OCI-LY3 (cell line): Measurements from ENCODE around the gene GRM8.

ENCODE experiments used
- H2AFZ ChIP-seq: fragments of 200-600, 300-600 bp; shearing (Covaris generic); 2 replicates; pipeline ENCODE4 v1.6.0; 2014; ENCODE audit warnings: antibody characterized with exemption, low read depth, low read length
- H3K27ac ChIP-seq: fragments of 200-600, 300-600 bp; sonication (generic); 2 replicates; pipeline ENCODE4 v1.5.1; 2014; ENCODE audit warnings: mild to moderate bottlenecking, low read length, moderate library complexity, mixed read lengths
- H3K27me3 ChIP-seq: fragments of 200-600, 300-600 bp; sonication (generic); 2 replicates; pipeline ENCODE4 v1.6.1; 2014; ENCODE audit warnings: low read depth, low read length, mixed read lengths
- H3K36me3 ChIP-seq: fragments of 200-600, 300-600 bp; sonication (generic); replicated peaks from 2 replicates; pipeline ENCODE3; 2014; ENCODE audit warnings: low read depth, low read length, mixed read lengths
- H3K4me1 ChIP-seq: fragments of 300-600, 200-600 bp; sonication (generic); 2 replicates; pipeline ENCODE4 v1.6.1; 2014; ENCODE audit warnings: low read length, mixed read lengths
- H3K4me2 ChIP-seq: fragments of 200-600, 300-600 bp; sonication (generic); 2 replicates; pipeline ENCODE4 v1.6.1; 2014; ENCODE audit warnings: low read length, mixed read lengths
- H3K4me3 ChIP-seq: fragments of 300-600, 200-600 bp; sonication (generic); 2 replicates; pipeline ENCODE4 v1.5.1; 2014; ENCODE audit warnings: antibody characterized with exemption, mild to moderate bottlenecking, low read length, moderate library complexity
- H3K79me2 ChIP-seq: fragments of 300-600, 200-600 bp; shearing (Covaris generic); 2 replicates; pipeline ENCODE4 v1.6.1; 2014; ENCODE audit warnings: mild to moderate bottlenecking, low read length, mixed read lengths
- H3K9ac ChIP-seq: fragments of 300-600, 200-600 bp; shearing (Covaris generic); 2 replicates; pipeline ENCODE4 v1.6.0; 2014; ENCODE audit warnings: mild to moderate bottlenecking, low read length, moderate library complexity
- H3K9me3 ChIP-seq: fragments of 200-600, 300-600 bp; shearing (Covaris generic); 2 replicates; pipeline ENCODE4 v1.6.1; 2014; ENCODE audit warnings: low read length, mixed read lengths; ENCODE audit not compliant: insufficient read depth
- H4K20me1 ChIP-seq: fragments of 200-600, 300-600 bp; sonication (generic); 2 replicates; pipeline ENCODE4 v1.6.1; 2016; ENCODE audit warnings: low read length, mixed read lengths; ENCODE audit not compliant: insufficient read depth
- EZH2phosphoT487 ChIP-seq: fragments of 200-600 bp; shearing (Covaris generic); IDR thresholded peaks from 2 replicates; pipeline ENCODE4 v1.6.1; 2018; ENCODE audit warnings: antibody characterized with exemption, mixed run types, low read depth
- TF ChIP-seq, protein P1 (sequence below): fragments of 200-600, 300-600 bp; sonication (generic); IDR thresholded peaks from 2 replicates; pipeline ENCODE4 v1.5.1; 2014; ENCODE audit warnings: antibody characterized with exemption, low read length, low read depth

Gene GRM8

DNA sequence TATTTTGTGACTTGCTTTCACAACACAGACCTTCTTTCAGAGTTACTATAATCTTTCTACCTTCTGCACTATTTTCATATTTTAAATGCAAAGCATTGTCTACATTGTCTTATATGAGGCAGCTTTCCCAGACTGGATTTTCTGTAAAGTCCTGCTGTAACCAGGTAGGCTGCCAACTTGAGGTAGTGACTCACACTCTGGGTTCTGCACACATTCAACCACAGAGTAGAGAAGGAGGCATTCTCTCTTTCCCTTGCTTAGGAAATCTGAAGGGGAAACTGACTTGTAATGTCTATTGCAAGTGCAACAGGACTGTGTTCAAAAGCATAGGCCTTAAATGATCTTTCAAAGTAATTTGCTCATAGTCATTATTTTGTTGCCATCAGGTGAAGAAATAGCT, 461.4 kb downstream of the GRM8 start:
- no peak overlapping the region for H3K27ac ChIP-seq
- H3K4me3 ChIP-seq = no peak overlapping the region
- H3K4me1 ChIP-seq = no peaks in the 10 kb centered on the region
- no peaks in the 10 kb centered on the region for H3K9me3 ChIP-seq
- no peaks in the 10 kb centered on the region for H4K20me1 ChIP-seq
- H3K36me3 ChIP-seq = no peaks in the 10 kb centered on the region
- H3K4me2 ChIP-seq = no peak overlapping the region
- TF ChIP-seq EZH2phosphoT487 = no peak
- TF ChIP-seq, protein P1, sequence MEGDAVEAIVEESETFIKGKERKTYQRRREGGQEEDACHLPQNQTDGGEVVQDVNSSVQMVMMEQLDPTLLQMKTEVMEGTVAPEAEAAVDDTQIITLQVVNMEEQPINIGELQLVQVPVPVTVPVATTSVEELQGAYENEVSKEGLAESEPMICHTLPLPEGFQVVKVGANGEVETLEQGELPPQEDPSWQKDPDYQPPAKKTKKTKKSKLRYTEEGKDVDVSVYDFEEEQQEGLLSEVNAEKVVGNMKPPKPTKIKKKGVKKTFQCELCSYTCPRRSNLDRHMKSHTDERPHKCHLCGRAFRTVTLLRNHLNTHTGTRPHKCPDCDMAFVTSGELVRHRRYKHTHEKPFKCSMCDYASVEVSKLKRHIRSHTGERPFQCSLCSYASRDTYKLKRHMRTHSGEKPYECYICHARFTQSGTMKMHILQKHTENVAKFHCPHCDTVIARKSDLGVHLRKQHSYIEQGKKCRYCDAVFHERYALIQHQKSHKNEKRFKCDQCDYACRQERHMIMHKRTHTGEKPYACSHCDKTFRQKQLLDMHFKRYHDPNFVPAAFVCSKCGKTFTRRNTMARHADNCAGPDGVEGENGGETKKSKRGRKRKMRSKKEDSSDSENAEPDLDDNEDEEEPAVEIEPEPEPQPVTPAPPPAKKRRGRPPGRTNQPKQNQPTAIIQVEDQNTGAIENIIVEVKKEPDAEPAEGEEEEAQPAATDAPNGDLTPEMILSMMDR = no peak
- H3K27me3 ChIP-seq = no peaks in the 10 kb centered on the region
- H3K9ac ChIP-seq = no peak overlapping the region
- 0 out of 2 replicates have a peak overlapping the region, but pooled peaks have one; percentile 19 for H2AFZ ChIP-seq
- no peaks in the 10 kb centered on the region for H3K79me2 ChIP-seq

DNA sequence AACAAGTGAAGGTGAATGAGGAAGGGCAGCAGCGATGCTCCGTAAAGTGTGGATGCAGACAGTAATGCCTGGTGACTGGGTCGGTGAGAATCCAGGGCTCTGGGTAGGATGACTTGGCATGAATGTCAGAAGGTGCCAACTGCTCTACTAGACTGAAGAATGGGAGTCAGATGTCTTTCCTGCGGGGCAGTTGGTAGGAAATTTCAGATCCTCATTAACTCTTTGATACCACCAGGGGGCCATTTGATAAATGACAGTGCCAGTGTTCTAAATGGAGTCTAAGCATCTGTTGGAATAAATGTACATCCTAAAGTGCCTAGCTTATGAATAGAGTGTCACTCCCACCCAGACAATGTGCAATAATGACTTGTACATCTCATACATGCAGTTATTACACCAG, 462.0 kb downstream of the GRM8 start:
- Histone ChIP-seq H3K9me3 (no peaks in the 10 kb centered on the region), H3K79me2 (no peaks in the 10 kb centered on the region), H3K27ac (no peak overlapping the region), H4K20me1 (no peaks in the 10 kb centered on the region), H3K4me1 (no peaks in the 10 kb centered on the region), H3K4me3 (no peak overlapping the region), H3K9ac (no peak overlapping the region), H3K4me2 (no peak overlapping the region), H3K36me3 (no peaks in the 10 kb centered on the region), H2AFZ (no peak overlapping the region), H3K27me3 (no peaks in the 10 kb centered on the region)
- TF ChIP-seq EZH2phosphoT487 = no peak
- TF ChIP-seq, protein P1 = peak; percentile 36

DNA sequence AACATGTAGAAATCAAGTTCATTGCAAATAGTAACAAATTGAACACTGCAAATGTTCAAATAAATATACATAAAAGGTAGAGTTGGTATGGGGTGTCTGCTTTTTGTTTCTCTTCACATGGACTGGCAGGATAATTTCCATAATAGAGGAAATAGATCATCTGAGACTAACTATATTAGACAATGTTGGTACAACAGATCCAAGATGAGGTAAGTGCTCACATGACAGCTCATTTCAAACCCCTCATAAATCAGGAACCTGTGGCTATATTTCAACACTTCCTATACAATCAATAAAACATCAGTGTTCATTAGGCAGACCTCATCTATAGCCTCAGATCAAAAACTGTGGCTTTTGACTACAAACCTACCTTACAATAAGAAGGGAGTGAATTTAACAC, 469.1 kb downstream of the GRM8 start:
- Histone ChIP-seq H3K4me3 (no peak overlapping the region), H3K79me2 (no peaks in the 10 kb centered on the region), H4K20me1 (no peaks in the 10 kb centered on the region), H3K4me1 (peaks cover 40% of the 10 kb centered on the region), H3K27ac (no peak overlapping the region), H3K4me2 (no peak overlapping the region), H3K9ac (no peak overlapping the region), H3K9me3 (0 out of 2 replicates have a peak, but pooled peaks cover 6% of the 10 kb centered on the region), H3K27me3 (no peaks in the 10 kb centered on the region), H3K36me3 (no peaks in the 10 kb centered on the region), H2AFZ (no peak overlapping the region)
- TF ChIP-seq, protein P1 = no peak
- TF ChIP-seq EZH2phosphoT487 = no peak

DNA sequence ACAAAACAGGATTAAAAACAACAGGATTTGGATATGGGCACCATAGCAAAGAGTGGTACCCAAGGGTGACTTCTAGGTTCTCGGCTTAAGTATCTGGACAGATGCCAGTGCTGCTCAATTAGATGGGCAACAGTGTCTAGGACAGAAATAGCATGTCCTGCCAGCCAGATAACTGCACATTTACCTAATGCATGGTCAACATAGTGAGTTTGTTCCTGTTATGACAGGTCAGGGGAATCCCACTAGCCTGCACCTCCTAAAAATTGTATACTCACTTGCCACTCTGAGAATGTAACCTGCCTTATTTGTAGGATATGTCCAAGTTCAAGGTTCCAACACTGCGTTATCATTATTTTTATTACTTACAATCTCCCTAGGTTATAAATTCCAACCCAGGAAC, 471.7 kb downstream of the GRM8 start:
- H3K27ac ChIP-seq = peak overlapping the region; percentile 82
- H2AFZ ChIP-seq = peak overlapping the region; percentile 49; the same call in 1 of the 2 replicates
- TF ChIP-seq, protein P1 = no peak
- no peak for TF ChIP-seq EZH2phosphoT487
- H4K20me1 ChIP-seq = no peaks in the 10 kb centered on the region
- H3K4me1 ChIP-seq = peaks cover 61% of the 10 kb centered on the region
- H3K27me3 ChIP-seq = no peaks in the 10 kb centered on the region
- peak overlapping the region; percentile 59 for H3K4me3 ChIP-seq
- peak overlapping the region; percentile 31; the same call in 1 of the 2 replicates for H3K9ac ChIP-seq
- H3K36me3 ChIP-seq = no peaks in the 10 kb centered on the region
- H3K79me2 ChIP-seq = no peaks in the 10 kb centered on the region
- H3K4me2 ChIP-seq = peak overlapping the region; percentile 84
- 0 out of 2 replicates have a peak, but pooled peaks cover 6% of the 10 kb centered on the region for H3K9me3 ChIP-seq
